Measurements from ENCODE around the gene PAIP2.
"Not testable (repeated sequence)": the region's sequence is repeated elsewhere in the genome, so short reads cannot be mapped to it uniquely, and the experiment has no call there.

GRCh38 chr5:139310715-139311186 is 30.9 kb upstream of the PAIP2 start:
- TF ChIP-seq POLR2A (IDR thresholded peaks at IDR 0.05; ENCODE audit: low read depth); POLR2AphosphoS5 (IDR thresholded peaks at IDR 0.05); EP300 (IDR thresholded peaks at IDR 0.05): not testable (repeated sequence)

Data from esophagus muscularis mucosa (tissue), 3 donors.